Naive thymus-derived CD4-positive, alpha-beta T cell (primary cell): ENCODE results near the gene GMIP. TPM values are rescaled to one million over a fixed set of nuclear protein-coding genes. Genes with fewer than 3 reads are reported as not detected.
A peak's percentile ranks its signal among the peaks of the same experiment; 100 is the strongest.

ENCODE experiments used
- ATAC-seq: fragments of 150-1000 bp; cut with Tn5 transposase; 2 replicates; pipeline ENCODE4 v1.10.0; 2021; ENCODE audit warnings: mild to moderate bottlenecking, moderate library complexity
- CTCF ChIA-PET: fragments of 350-600 bp; sonication (Branson Sonifier 250); formaldehyde crosslinking; loops from one replicate; lab custom pipeline; 2021; ENCODE audit warnings: antibody characterized with exemption; lab: Charles Lee
- POLR2A ChIA-PET: fragments of 350-600 bp; sonication (Branson Sonifier 250); formaldehyde crosslinking; loops from one replicate; lab custom pipeline; 2021; ENCODE audit warnings: antibody characterized with exemption, inconsistent platforms; lab: Charles Lee
- DNase-seq, 9 donors: peaks; one replicate each; pipeline versions ENCODE4 v3.0.0 to v3.0.0-alpha.2; 2020 to 2022; ENCODE audit warnings: mixed read lengths in 1 of 9
- H3K27ac ChIP-seq: one replicate; pipeline ENCODE4 v1.7.0; 2013; ENCODE audit warnings: mild to moderate bottlenecking, low read depth, low read length, moderate library complexity
- H3K27me3 ChIP-seq, 2 donors: one replicate each; pipeline ENCODE4 v1.7.0; 2013; ENCODE audit warnings: low read length in 2 of 2, mild to moderate bottlenecking in 2 of 2, moderate library complexity in 2 of 2; ENCODE audit not compliant: control insufficient read depth in 2 of 2, insufficient read depth in 2 of 2
- H3K36me3 ChIP-seq, 3 experiments: 1 replicate in 2 of 3; 2 replicates in 1 of 3; pipeline ENCODE4 v1.7.0; 2013; ENCODE audit warnings: low read length in 3 of 3, mild to moderate bottlenecking in 3 of 3, moderate library complexity in 1 of 3; ENCODE audit not compliant: insufficient read depth in 3 of 3, control insufficient read depth in 2 of 3
- H3K4me1 ChIP-seq, 2 donors: one replicate each; pipeline ENCODE4 v1.7.0; 2013; ENCODE audit warnings: low read length in 2 of 2, mild to moderate bottlenecking in 2 of 2, moderate library complexity in 1 of 2; ENCODE audit not compliant: control insufficient read depth in 2 of 2, insufficient read depth in 2 of 2
- H3K4me3 ChIP-seq: 2 replicates; pipeline ENCODE4 v1.7.0; 2013; ENCODE audit warnings: mild to moderate bottlenecking, low read length
- H3K9me3 ChIP-seq, 3 experiments: 1 replicate in 2 of 3; 2 replicates in 1 of 3; pipeline ENCODE4 v1.7.0; 2013; ENCODE audit warnings: low read length in 3 of 3; ENCODE audit not compliant: control insufficient read depth in 2 of 3
- H3K27ac Mint-ChIP-seq, 9 donors: one replicate each; pipeline ENCODE4 v1.8.0; 2020 to 2022; ENCODE audit warnings: mixed read lengths in 9 of 9, mild to moderate bottlenecking in 8 of 9, moderate library complexity in 5 of 9, inconsistent platforms in 2 of 9
- H3K27me3 Mint-ChIP-seq, 5 donors: one replicate each; pipeline ENCODE4 v1.8.0; 2021 to 2022; ENCODE audit warnings: mixed read lengths in 5 of 5, mild to moderate bottlenecking in 1 of 5
- H3K36me3 Mint-ChIP-seq, 5 donors: one replicate each; pipeline ENCODE4 v1.8.0; 2020 to 2022; ENCODE audit warnings: mixed read lengths in 5 of 5, mild to moderate bottlenecking in 3 of 5, inconsistent platforms in 1 of 5
- H3K4me1 Mint-ChIP-seq, 7 donors: one replicate each; pipeline ENCODE4 v1.8.0; 2020 to 2022; ENCODE audit warnings: mixed read lengths in 7 of 7, mild to moderate bottlenecking in 3 of 7, inconsistent platforms in 1 of 7
- H3K4me3 Mint-ChIP-seq, 10 donors: one replicate each; pipeline ENCODE4 v1.8.0; 2020 to 2022; ENCODE audit warnings: mild to moderate bottlenecking in 10 of 10, mixed read lengths in 10 of 10, moderate library complexity in 6 of 10, inconsistent platforms in 2 of 10
- H3K9me3 Mint-ChIP-seq, 11 donors: one replicate each; pipeline ENCODE4 v1.8.0; 2020 to 2022; ENCODE audit warnings: mixed read lengths in 11 of 11, mild to moderate bottlenecking in 4 of 11, inconsistent platforms in 1 of 11, moderate library complexity in 1 of 11
- intact Hi-C, 2 donors: fragments of 100-400 bp; cut with micrococcal nuclease; formaldehyde crosslinking; loops; one replicate each; pipeline ENCODE4 v1.15.1; 2023
- polyA plus RNA-seq, 2 donors: library from polyadenylated mRNA; unstranded; fragments of 300-500 nt; fragmentation: Illumina TruSeq; gene quantifications; one replicate each; pipeline ENCODE4 v1.2.3, GENCODE V29; 2021
- total RNA-seq, 6 experiments: library from RNA in 5 of 6; stranded (reverse) in 5 of 6; gene quantifications; 1 replicate in 5 of 6; 2 replicates in 1 of 6; pipeline ENCODE4 v1.2.3 and lab custom pipeline; 2021 to 2026

The GMIP gene
- total and polyA plus RNA-seq, 7 experiments from 2014 or later = 32.9 to 141 (median 99.1) TPM

- H3K27me3 Mint-ChIP-seq = no peaks in the 10 kb centered on the region
- H3K36me3 Mint-ChIP-seq = peaks cover 0 to 32% (median 12%) of the 10 kb centered on the region in 5 donors
- Histone ChIP-seq H3K9me3 (no peaks in the 10 kb centered on the region), H3K4me3 (no peak overlapping the region), H3K36me3 (peaks cover 10 to 93% (median 43%) of the 10 kb centered on the region in 3 experiments), H3K27me3 (no peaks in the 10 kb centered on the region), H3K27ac (no peak overlapping the region), H3K4me1 (no peaks in the 10 kb centered on the region)
- no peak for DNase-seq
- H3K4me3 Mint-ChIP-seq = peak overlapping the region in 1 of 10 donors; percentile 16
- POLR2A ChIA-PET = interaction anchor here (0.5 to 2.8 kb wide), 3 partner anchors 10 to 291 kb away, joined by 3 to 20 read pairs (median 6); partner anchors contain the start of gene ATP13A1
- H3K9me3 Mint-ChIP-seq = no peaks in the 10 kb centered on the region
- ATAC-seq = no peak
- H3K4me1 Mint-ChIP-seq = peaks cover 0 to 6% (median 0%) of the 10 kb centered on the region in 7 donors
- CTCF ChIA-PET = no interaction called here
- intact Hi-C loops = no loop called here
- H3K27ac Mint-ChIP-seq = peak overlapping the region in 3 of 9 donors; percentile 47 to 69 (median 68)
Measured at GRCh38 chr19:19652482-19653295, 9.2 kb upstream of the GMIP start.

- ChIA-PET POLR2A (interaction anchor here (1.1 to 2.8 kb wide), 4 partner anchors 12 to 163 kb away, joined by 3 to 20 read pairs (median 4); partner anchors contain the start of genes ATP13A1 and ZNF101), CTCF (interaction anchor here (0.7 kb wide), 2 partner anchors 11 to 17 kb away, joined by 3 read pairs; no protein-coding TSS in a partner anchor)
- DNase-seq (no peak), ATAC-seq (no peak)
- H3K36me3 Mint-ChIP-seq = peaks cover 0 to 28% (median 12%) of the 10 kb centered on the region in 5 donors
- H3K4me3 ChIP-seq = no peak overlapping the region
- no peak overlapping the region for H3K27ac Mint-ChIP-seq
- intact Hi-C loops = no loop called here
- H3K27me3 ChIP-seq = no peaks in the 10 kb centered on the region
- no peaks in the 10 kb centered on the region for H3K9me3 ChIP-seq
- no peaks in the 10 kb centered on the region for H3K9me3 Mint-ChIP-seq
- peaks cover 0 to 6% (median 0%) of the 10 kb centered on the region in 7 donors for H3K4me1 Mint-ChIP-seq
- H3K27me3 Mint-ChIP-seq = no peaks in the 10 kb centered on the region
- H3K4me3 Mint-ChIP-seq = no peak overlapping the region
- H3K4me1 ChIP-seq = no peaks in the 10 kb centered on the region
- H3K27ac ChIP-seq = no peak overlapping the region
- peaks cover 6 to 93% (median 32%) of the 10 kb centered on the region in 3 experiments for H3K36me3 ChIP-seq
Measured at GRCh38 chr19:19651076-19651475, 7.6 kb upstream of the GMIP start.

GRCh38 chr19:19650331-19650730 lies 6.9 kb upstream of the GMIP start:
- H3K27ac Mint-ChIP-seq = peak overlapping the region in 4 of 9 donors; percentile 51 to 62 (median 55)
- H3K4me1 Mint-ChIP-seq = peaks cover 0 to 6% (median 0%) of the 10 kb centered on the region in 7 donors
- H3K27me3 ChIP-seq = no peaks in the 10 kb centered on the region
- DNase-seq (peak in 1 of 9 donors; percentile 6), ATAC-seq (no peak)
- ChIA-PET CTCF (interaction anchor here (0.7 kb wide), 1 partner anchor 18 kb away, joined by 3 read pairs; no protein-coding TSS in a partner anchor), POLR2A (interaction anchor here (1.0 to 1.1 kb wide), 4 partner anchors 13 to 164 kb away, joined by 3 to 4 read pairs (median 4); partner anchors contain the start of genes ATP13A1 and ZNF101)
- intact Hi-C loops = no loop called here
- H3K4me1 ChIP-seq = no peaks in the 10 kb centered on the region
- H3K4me3 ChIP-seq = no peak overlapping the region
- no peaks in the 10 kb centered on the region for H3K27me3 Mint-ChIP-seq
- peaks cover 0 to 29% (median 12%) of the 10 kb centered on the region in 5 donors for H3K36me3 Mint-ChIP-seq
- peaks cover 4 to 93% (median 24%) of the 10 kb centered on the region in 3 experiments for H3K36me3 ChIP-seq
- no peaks in the 10 kb centered on the region for H3K9me3 ChIP-seq
- no peaks in the 10 kb centered on the region for H3K9me3 Mint-ChIP-seq
- no peak overlapping the region for H3K27ac ChIP-seq
- H3K4me3 Mint-ChIP-seq = no peak overlapping the region

GRCh38 chr19:19649580-19649995 lies 6.1 kb upstream of the GMIP start:
- no peak overlapping the region for H3K4me3 ChIP-seq
- intact Hi-C loops = no loop called here
- ATAC-seq = no peak
- no peaks in the 10 kb centered on the region for H3K27me3 ChIP-seq
- CTCF ChIA-PET = no interaction called here
- no peak overlapping the region for H3K4me3 Mint-ChIP-seq
- no peak overlapping the region for H3K27ac Mint-ChIP-seq
- peaks cover 4 to 93% (median 17%) of the 10 kb centered on the region in 3 experiments for H3K36me3 ChIP-seq
- H3K9me3 Mint-ChIP-seq = no peaks in the 10 kb centered on the region
- no peaks in the 10 kb centered on the region for H3K9me3 ChIP-seq
- DNase-seq = peak in 1 of 9 donors; percentile 5
- POLR2A ChIA-PET = interaction anchor here (1.1 kb wide), 1 partner anchor 117 kb away, joined by 3 read pairs; no protein-coding TSS in a partner anchor
- no peaks in the 10 kb centered on the region for H3K4me1 ChIP-seq
- H3K27me3 Mint-ChIP-seq = no peaks in the 10 kb centered on the region
- no peak overlapping the region for H3K27ac ChIP-seq
- peaks cover 0 to 30% (median 12%) of the 10 kb centered on the region in 5 donors for H3K36me3 Mint-ChIP-seq
- H3K4me1 Mint-ChIP-seq = peaks cover 0 to 4% (median 0%) of the 10 kb centered on the region in 7 donors

- Mint-ChIP-seq H3K9me3 (no peaks in the 10 kb centered on the region), H3K36me3 (peaks cover 0 to 32% (median 12%) of the 10 kb centered on the region in 5 donors), H3K4me1 (peaks cover 0 to 4% (median 0%) of the 10 kb centered on the region in 7 donors), H3K27ac (peak overlapping the region in 1 of 9 donors; percentile 54), H3K4me3 (no peak overlapping the region), H3K27me3 (no peaks in the 10 kb centered on the region)
- H3K36me3 ChIP-seq = peaks cover 4 to 93% (median 14%) of the 10 kb centered on the region in 3 experiments
- no peak overlapping the region for H3K4me3 ChIP-seq
- ATAC-seq (no peak), DNase-seq (no peak)
- H3K27ac ChIP-seq = no peak overlapping the region
- intact Hi-C loops = no loop called here
- POLR2A ChIA-PET = interaction anchor here (1.1 kb wide), 1 partner anchor 117 kb away, joined by 3 read pairs; no protein-coding TSS in a partner anchor
- no peaks in the 10 kb centered on the region for H3K9me3 ChIP-seq
- CTCF ChIA-PET = interaction anchor here (1.4 kb wide), 1 partner anchor 117 kb away, joined by 3 read pairs; no protein-coding TSS in a partner anchor
- no peaks in the 10 kb centered on the region for H3K27me3 ChIP-seq
- peaks cover under 1% of the 10 kb centered on the region in 2 donors for H3K4me1 ChIP-seq
Measured at GRCh38 chr19:19649155-19649554, 5.7 kb upstream of the GMIP start.

GRCh38 chr19:19647037-19647835 lies 3.8 kb upstream of the GMIP start:
- intact Hi-C loops = no loop called here
- H3K27me3 Mint-ChIP-seq = no peaks in the 10 kb centered on the region
- H3K36me3 Mint-ChIP-seq = peaks cover 0 to 28% (median 4%) of the 10 kb centered on the region in 5 donors
- Histone ChIP-seq H3K9me3 (no peaks in the 10 kb centered on the region), H3K36me3 (peaks cover 0 to 77% (median 12%) of the 10 kb centered on the region in 3 experiments), H3K27me3 (no peaks in the 10 kb centered on the region), H3K4me1 (peaks cover 5% of the 10 kb centered on the region in 2 donors), H3K27ac (no peak overlapping the region), H3K4me3 (no peak overlapping the region)
- ATAC-seq = no peak
- H3K27ac Mint-ChIP-seq = peak overlapping the region in 1 of 9 donors; percentile 59
- peaks cover 2 to 13% (median 8%) of the 10 kb centered on the region in 7 donors for H3K4me1 Mint-ChIP-seq
- ChIA-PET POLR2A (no interaction called here), CTCF (no interaction called here)
- DNase-seq = no peak
- no peak overlapping the region for H3K4me3 Mint-ChIP-seq
- H3K9me3 Mint-ChIP-seq = no peaks in the 10 kb centered on the region
